PC-3 (cell line): ENCODE data around the gene ZFP36L1.

Source experiments
- EZH2 ChIP-seq: fragments of 300-600 bp; sonication (generic); IDR thresholded peaks from one replicate; pipeline ENCODE4 v1.6.1; 2017; ENCODE audit warnings: antibody characterized with exemption, mild to moderate bottlenecking, low read length; ENCODE audit not compliant: unreplicated experiment
- TF ChIP-seq, protein P1 (sequence below): fragments of 300-600 bp; sonication (generic); conservative IDR thresholded peaks from 2 replicates; pipeline ENCODE4 v1.5.1; 2017; ENCODE audit warnings: antibody characterized with exemption, low read depth, mild to moderate bottlenecking, low read length

DNA sequence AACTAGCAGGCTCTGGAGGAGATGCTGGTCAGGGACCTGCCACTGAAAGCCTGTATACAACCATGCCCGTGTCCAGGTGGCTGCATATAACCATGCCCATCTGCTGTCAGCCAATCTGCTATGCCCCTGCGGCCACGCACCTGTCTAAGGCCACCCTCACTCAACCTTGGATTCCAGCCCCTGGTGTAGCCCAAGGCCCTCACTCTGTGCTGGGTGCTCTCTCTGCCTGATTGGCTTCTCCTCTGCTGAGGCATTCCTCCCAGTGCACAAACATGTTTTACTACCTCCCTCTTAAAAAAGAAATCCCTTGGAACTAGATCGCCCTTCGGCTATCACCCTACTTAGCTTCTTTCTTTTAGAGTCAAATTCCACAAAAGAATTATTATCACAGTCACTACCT lies 45.5 kb downstream of the ZFP36L1 start:
- TF ChIP-seq, protein P1, sequence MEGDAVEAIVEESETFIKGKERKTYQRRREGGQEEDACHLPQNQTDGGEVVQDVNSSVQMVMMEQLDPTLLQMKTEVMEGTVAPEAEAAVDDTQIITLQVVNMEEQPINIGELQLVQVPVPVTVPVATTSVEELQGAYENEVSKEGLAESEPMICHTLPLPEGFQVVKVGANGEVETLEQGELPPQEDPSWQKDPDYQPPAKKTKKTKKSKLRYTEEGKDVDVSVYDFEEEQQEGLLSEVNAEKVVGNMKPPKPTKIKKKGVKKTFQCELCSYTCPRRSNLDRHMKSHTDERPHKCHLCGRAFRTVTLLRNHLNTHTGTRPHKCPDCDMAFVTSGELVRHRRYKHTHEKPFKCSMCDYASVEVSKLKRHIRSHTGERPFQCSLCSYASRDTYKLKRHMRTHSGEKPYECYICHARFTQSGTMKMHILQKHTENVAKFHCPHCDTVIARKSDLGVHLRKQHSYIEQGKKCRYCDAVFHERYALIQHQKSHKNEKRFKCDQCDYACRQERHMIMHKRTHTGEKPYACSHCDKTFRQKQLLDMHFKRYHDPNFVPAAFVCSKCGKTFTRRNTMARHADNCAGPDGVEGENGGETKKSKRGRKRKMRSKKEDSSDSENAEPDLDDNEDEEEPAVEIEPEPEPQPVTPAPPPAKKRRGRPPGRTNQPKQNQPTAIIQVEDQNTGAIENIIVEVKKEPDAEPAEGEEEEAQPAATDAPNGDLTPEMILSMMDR: no peak
- TF ChIP-seq EZH2: no peak
